Limb (tissue), 2 donors: ENCODE results near the gene ERP27.
A peak's percentile ranks its signal among the peaks of the same experiment; 100 is the strongest.

Experiments used
- DNase-seq, 2 donors: peaks; one replicate each; pipeline ENCODE4 v3.0.0-alpha.2; 2016; ENCODE audit errors: extremely low spot score in 2 of 2

Gene ERP27

GRCh38 chr12:14959916-14960496 lies 21.7 kb upstream of the ERP27 start:
- DNase-seq: no peak

GRCh38 chr12:14959463-14959862 lies 21.1 kb upstream of the ERP27 start:
- DNase-seq: no peak

- no peak for DNase-seq
These were observed 20.7 kb upstream of the ERP27 start for GRCh38 chr12:14959126-14959440.

GRCh38 chr12:14958361-14959125 lies 20.2 kb upstream of the ERP27 start:
- DNase-seq: no peak

GRCh38 chr12:14957551-14958168 lies 19.3 kb upstream of the ERP27 start:
- DNase-seq: no peak

GRCh38 chr12:14956905-14957304 lies 18.6 kb upstream of the ERP27 start:
- no peak for DNase-seq

- no peak for DNase-seq
These were observed 17.9 kb upstream of the ERP27 start for GRCh38 chr12:14956024-14956891.

GRCh38 chr12:14954269-14954668 lies 15.9 kb upstream of the ERP27 start:
- no peak for DNase-seq

- no peak for DNase-seq
These were observed 15.4 kb upstream of the ERP27 start for GRCh38 chr12:14953752-14954151.

- peak in 1 of 2 donors; percentile 54 for DNase-seq
These were observed 14.1 kb upstream of the ERP27 start for GRCh38 chr12:14952299-14952921.

- DNase-seq: no peak
These were observed 13.5 kb upstream of the ERP27 start for GRCh38 chr12:14951851-14952250.

GRCh38 chr12:14950982-14951746 lies 12.8 kb upstream of the ERP27 start:
- no peak for DNase-seq

GRCh38 chr12:14950421-14950820 lies 12.1 kb upstream of the ERP27 start:
- DNase-seq: no peak

- no peak for DNase-seq
These were observed 11.3 kb upstream of the ERP27 start for GRCh38 chr12:14949631-14950030.

- peak in 1 of 2 donors; percentile 73 for DNase-seq
These were observed 10.3 kb upstream of the ERP27 start for GRCh38 chr12:14948672-14949071.

GRCh38 chr12:14946861-14947260 lies 8.5 kb upstream of the ERP27 start:
- DNase-seq: no peak

- DNase-seq: no peak
These were observed 7.8 kb upstream of the ERP27 start for GRCh38 chr12:14946162-14946561.

- no peak for DNase-seq
These were observed 4.0 kb upstream of the ERP27 start for GRCh38 chr12:14942196-14942931.

- no peak for DNase-seq
These were observed 3.0 kb upstream of the ERP27 start for GRCh38 chr12:14941369-14941768.

- DNase-seq: no peak
These were observed 648 bp downstream of the ERP27 start for GRCh38 chr12:14937689-14938088.
